OCI-LY1 (cell line): ENCODE measurements around the gene CFAP206.

Experiments
- CTCF ChIP-seq: fragments of 200-600 bp; sonication (generic), shearing (Covaris generic); IDR thresholded peaks from 2 replicates; pipeline ENCODE4 v1.5.1; 2017; ENCODE audit warnings: mild to moderate bottlenecking, antibody characterized with exemption, low read length, moderate library complexity, mixed read lengths
- EZH2 ChIP-seq: fragments of 200-600 bp; sonication (generic), shearing (Covaris generic); IDR thresholded peaks from 2 replicates; pipeline ENCODE4 v1.8.0; 2017; ENCODE audit warnings: borderline replicate concordance, mixed run types, mild to moderate bottlenecking, antibody characterized with exemption, low read length, moderate library complexity, mixed read lengths

GRCh38 chr6:87373377-87373776, 34.4 kb upstream of the CFAP206 start:
- TF ChIP-seq CTCF (no peak), EZH2 (no peak)
